Pons (tissue), 1 donor: ENCODE data around the gene MAN1C1.
"Not testable (repeated sequence)": the region's sequence is repeated elsewhere in the genome, so short reads cannot be mapped to it uniquely, and the experiment has no call there.

Source experiments
- DNase-seq: peaks from one replicate; pipeline ENCODE4 v3.0.0-alpha.2; 2016; ENCODE audit warnings: low spot score

MAN1C1 gene

DNA sequence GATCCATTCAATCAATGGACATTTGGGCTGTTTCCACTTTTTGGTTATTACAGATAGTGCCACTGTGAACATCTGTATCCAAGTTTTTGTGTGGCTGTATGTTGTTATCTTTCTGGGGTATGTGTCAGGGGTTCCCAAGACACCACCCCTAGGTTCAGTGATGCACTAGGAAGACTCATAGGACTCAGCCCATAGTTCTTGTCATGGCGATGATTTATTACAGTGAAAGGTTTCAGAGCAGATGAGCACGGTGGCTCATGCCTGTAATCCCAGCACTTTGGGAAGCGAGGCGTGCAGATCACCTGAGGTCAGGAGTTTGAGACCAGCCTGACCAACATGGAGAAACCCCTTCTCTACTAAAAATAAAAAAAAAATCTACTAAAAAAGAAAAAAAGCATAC lies 64.1 kb downstream of the MAN1C1 start:
- DNase-seq = no peak

DNA sequence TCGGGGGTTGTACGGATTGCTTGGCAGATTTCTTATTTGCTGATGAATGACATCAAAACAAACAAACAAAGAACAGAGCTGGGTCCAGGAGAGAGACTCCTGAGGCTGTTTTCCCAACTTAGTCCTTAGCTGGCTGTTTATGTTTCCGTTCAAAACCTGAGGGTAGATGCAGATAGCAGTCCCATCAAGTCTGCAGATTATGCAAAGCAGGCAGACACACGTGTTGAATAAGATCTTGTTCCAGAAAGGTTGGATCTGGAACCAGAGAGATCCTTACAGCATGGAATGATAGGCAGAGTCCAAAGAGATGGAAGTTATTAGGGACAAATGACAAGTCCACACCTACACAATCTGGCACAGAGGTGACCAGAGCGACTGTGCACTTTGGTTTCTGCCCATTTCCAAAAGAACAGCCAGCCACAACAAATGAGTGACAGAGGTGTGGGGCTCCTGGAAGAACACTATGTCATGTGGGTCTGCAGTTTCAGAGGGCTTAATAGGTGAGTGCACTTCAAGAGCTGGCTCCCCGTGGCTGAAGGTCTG lies 65.5 kb downstream of the MAN1C1 start:
- no peak for DNase-seq

DNA sequence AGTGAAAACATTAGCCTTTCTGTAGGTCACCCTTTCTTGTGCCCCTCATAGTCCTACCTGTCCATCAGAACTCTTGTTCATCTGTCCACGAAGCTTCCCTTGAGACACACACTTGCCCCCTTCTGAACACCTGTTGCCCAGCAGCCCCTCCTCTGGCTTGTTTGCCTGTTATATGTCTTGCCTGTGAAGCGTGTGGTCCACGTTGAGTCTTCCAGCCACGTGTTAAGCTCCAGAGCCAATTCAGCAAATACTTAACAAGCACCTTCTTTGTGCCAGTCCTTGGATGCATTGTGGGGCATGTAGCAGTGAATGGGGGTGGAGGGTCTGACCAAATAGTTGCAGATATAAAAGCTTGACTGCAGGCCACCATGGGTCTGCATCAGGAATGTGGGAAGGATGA lies 66.6 kb downstream of the MAN1C1 start:
- DNase-seq = no peak

DNA sequence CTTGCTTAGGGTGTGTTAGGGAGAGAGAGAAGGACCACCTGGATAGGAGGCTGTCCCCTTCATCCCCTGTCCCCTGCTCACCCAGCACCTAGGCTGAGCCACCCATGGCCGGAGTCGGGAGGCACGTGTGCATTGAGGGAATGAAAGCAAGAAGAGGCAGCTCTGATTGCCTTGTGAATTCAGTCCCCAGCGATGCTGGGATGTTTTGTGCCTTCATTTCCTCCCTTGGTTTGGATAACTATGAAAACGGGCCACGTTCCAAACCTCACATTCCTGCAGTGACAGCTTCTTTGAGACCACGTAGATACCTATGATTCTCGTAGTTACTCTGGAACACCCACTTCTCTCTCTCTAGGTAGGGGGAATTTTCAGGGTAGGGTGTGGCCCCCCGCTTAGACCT lies 67.1 kb downstream of the MAN1C1 start:
- no peak for DNase-seq

DNA sequence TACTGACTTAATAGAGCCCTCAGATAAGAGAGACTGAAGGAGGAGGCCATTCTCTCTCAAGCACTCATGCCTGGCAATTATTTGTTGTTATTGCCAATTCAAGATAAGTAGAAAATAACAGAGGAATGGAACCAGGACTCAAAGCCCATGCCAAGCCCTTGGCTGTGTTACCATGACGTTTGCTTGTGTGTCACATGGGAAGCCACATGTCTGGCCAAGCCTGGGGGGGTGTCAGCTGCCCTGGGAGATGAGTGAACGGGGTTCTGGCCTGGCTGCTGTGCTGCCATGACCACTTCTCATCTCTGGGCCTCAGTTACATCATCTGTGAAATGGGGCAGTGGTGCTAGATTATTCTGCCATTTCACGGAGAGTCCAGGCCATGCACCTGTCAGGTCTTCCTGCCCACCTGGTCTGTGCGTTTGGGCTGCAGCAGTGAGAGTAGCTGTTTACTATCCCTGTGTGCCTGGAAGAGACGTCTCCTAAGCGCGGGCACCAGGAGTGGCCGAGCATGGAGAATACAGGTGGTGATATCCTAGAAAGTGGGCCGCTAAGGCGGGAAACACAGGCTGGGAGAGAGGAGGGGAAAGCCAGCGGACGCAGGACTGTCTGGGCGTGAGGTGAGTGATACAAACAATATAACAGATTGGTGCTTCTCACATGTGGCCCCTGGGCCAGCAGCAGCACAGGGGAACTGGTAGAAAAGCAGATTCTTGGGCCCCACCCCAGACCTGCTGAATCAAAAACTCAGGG lies 67.8 kb downstream of the MAN1C1 start:
- DNase-seq = no peak

DNA sequence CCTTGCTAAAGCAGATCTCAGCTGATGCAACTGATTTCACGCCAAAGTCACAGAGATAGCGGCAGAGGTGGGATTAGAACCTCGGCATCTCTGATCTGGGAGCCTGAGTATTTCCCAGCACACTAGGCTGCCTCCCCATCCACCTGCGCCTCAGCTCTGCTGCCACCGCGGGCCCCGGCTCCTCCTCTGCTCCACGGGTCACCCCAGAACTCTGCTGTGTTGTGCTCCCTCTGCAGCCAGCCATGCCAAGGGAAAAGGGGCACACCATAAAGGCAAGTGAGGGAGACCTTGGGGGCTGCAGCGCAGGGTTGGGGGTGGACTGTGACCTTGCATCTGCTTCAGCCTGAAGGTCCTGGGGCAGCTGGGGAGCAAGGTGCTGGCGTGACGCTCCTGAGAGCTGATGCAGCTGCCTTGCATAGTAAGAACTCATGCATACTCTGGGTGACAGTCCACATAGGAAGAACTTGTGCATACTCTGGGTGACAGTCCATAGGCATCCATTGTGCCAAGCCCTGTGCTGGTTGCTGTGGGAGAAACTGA lies 68.7 kb downstream of the MAN1C1 start:
- no peak for DNase-seq

DNA sequence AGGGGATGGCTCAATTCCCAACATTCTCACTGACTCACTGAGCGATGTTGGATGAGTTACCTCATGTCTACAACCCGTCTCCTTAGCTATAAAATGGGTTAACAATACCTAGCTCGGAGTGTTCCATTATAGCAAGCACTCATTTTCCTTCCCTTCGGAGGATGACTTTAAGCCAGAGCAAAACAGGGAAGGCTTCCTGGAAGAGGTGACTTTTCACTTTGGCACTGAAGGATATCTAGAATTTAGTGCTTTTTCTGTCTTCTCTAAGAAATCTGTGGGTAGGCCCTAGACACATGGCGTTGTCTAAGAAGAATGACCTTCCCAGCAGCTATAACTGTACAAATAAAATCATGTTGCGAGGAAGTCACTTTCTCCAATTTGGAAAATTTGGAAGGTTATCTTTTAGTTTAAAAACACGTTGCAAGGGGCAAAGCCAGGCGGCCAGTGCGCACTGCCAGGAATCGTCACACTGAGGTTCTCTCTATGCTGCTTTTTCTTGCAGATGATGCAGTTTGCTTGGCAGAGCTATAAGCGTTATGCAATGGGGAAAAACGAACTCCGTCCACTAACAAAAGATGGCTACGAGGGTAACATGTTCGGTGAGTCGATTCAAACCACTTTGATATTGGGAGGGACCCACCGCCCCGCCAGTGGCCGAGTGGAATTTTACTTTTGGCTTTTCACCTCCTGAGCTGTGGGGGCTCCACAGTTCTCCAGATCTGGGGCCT lies 69.5 kb downstream of the MAN1C1 start:
- DNase-seq = no peak

DNA sequence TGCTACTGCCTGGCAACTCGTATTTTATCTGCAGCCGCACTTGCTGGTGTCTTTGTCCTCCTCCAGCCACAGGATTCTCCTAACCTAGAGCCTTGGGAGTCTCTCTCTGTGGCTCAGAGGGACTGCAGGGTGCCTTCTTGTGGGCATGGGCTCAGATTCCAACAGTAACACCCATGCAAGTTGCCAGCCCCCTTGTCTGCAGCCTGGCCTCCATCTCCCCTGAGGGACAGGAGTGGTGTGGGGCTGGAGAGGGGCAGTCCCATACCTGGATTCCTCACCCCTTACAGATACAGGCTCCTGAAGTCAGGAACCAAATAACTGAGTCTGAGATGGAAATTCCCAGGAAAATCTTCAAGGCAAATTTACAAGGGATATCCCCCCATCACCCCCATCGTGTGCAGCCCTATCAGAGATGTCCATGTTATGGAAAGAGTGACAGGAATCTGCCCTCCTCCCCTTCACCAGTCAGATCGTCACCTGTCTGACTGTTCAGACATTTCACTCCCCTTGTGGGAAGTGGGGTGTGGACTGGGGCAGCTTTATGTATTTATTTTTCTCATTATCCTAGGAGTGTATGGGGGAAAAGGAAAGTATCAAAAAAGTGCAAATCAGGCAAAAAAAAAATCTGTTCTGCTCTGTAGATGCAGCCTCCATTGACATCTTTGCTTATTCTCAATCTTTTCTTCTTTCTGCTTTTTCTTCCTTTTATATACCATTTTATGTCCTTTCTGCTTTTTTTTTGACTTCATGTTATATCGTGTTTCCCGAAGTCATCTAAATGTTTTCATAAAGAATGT lies 70.8 kb downstream of the MAN1C1 start:
- no peak for DNase-seq

DNA sequence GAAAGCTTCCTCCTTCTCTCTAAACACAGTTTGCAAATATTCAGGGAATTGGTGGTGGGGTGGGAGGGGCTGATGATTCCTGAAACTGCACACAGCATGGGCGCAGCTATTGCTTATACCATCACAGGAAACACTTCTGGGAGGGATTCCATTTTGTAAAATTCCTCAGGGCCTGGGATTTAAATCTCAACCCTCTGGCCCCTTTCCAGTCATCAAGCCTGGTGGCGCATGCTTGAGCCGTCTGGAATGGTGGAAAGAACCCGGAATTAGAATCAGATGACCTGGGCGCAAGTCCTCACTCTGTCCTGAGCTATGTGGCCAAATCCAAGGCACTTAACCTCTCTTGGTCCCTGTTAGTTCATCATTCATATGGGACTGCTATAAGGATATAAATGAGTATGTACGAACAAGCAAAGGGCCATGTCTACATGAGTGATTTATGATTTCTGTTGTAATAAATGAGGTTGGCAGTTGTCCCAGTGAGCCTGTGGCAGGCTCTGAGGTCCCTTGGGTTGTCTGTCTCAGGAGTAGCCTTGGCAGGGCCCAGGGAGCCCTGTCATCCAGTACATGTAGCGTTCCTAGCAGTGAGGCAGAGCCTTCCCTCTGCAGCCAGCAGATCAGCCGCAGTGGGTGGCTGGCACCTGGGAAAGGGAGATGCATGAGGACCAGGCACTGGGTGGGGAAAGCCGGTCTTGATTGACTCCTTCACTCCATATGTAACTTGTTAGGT lies 72.0 kb downstream of the MAN1C1 start:
- DNase-seq = no peak

DNA sequence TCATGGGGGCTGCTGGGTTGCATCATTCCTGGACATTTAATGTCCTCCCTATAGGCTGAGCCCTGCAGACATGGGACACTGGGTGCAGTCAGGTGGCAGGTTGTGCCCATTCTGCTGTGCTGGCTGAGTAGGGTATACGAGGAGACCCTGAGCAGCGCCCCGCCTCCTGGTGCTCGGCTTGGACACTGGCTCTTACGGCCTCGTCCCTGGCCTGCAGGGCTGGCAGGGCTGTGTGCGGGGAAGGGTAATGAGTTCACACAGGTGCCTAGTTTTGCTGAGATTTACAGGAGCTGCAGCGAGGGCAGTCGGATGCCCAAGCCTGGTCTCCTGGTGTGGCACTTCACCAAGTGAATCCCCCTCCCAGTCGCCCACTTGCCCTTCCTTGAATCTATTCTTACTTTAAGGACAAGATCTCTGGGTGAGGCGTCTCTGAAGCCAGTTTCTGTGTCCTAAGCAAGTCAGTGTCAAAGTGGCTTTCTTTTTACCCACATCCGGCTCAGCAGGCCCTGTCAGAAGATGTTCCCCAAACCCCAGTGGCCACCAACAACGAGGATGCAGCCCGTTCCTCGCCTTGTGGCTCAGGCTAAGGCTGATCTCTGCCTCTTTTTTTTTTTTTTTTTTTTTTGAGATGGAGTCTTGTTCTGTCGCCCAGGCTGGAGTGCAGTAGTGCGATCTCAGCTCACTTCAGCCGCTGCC lies 73.2 kb downstream of the MAN1C1 start:
- DNase-seq = no peak

DNA sequence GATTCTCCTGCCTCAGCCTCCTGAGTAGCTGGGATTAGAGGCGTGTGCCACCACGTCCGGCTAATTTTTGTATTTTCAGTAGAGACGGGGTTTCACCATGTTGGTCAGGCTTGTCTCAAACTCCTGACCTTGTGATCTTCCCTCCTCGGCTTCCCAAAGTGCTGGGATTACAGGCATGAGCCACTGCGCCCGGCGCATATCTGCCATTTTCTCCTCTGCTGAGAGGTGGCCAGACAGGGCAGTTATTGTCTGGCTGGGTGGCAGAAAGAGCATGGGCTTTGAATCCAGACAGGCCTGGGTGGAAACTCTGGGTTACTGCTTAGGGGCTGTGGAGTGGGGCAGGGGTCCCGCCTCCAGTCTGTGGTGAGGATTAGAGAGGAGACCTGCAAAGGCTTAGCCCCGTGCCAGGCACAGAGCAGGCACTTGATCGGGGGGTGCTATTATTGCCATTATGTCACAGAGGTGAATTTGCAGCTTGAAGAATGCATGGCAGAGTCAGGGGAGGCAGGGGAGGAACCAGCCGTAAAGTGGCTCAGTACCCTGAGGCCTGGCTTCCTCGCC lies 73.9 kb downstream of the MAN1C1 start:
- no peak for DNase-seq

DNA sequence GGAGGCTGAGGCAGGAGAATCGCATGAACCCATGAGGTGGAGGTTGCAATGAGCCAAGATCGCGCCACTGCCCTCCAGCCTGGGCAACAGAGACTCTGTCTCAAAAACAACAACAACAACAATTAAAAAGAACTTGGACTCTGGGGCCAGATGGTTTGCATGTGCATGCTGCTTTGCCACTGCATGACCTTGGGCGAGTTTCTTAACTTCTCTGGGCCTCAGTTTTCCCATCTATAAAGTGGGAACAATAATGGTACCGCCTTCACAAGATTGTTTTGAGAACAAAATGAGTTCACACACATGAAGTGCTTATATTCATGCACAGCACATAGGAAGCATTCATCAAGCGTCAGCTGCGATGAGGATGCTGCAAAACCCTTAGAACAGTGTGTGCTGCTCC lies 74.6 kb downstream of the MAN1C1 start:
- DNase-seq = no peak

DNA sequence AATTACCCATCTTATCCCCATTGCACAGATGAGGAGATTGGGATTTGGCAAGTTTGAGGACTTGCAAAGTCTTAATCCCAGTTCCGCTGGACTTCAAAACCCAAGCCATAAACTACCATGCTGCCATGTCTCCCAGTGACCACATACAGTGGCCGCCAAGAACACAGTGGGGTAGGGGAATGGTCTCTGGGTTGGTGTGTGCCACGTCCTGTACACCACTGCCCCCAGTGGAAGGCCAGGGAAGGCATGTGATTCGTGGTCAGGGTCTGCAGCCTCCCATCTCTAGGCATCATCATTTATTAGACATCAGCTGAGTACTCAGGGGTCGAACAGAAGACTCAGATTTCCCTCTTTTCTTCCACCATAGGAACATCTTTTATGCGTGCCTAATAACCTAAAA lies 76.0 kb downstream of the MAN1C1 start:
- DNase-seq = no peak

DNA sequence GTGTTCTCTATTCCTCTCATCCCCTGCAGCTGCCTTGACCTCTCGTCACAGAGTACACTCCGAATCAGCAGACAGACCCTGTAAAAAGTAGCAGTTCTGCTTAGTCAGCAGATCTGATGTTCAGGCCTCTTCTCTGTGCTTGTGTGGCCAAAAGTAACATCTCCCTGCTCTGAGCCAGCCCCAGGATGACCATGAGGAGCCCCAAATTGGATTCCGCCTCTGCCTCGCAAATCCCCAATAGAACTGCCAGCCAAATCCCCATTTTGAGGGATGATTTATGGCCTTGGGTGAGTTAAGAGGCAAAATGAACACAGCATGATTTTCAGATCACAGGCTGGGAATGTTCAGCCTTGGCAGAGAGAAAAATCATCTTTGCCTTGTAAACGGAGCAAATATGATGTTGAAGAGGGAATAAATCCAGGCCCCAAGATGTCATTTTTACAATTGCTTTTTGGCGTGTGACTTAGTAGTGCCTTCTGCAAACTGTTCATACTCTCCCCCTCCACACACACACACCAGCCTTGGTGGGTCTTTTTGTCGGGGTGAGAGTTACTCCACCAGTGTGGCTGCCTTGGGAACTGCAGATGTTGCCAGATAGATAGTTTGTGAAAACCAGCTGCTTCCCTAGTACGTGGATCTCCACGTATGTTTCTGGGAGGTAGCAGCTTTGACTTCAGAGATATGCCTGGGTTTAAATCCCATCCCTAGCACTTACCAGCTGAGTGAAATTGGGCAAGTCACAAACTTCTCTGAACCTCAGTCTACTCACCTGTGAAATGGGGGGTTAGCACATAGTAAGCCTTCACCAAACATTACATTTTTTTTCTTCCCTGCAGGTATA lies 77.8 kb downstream of the MAN1C1 start:
- DNase-seq = no peak

DNA sequence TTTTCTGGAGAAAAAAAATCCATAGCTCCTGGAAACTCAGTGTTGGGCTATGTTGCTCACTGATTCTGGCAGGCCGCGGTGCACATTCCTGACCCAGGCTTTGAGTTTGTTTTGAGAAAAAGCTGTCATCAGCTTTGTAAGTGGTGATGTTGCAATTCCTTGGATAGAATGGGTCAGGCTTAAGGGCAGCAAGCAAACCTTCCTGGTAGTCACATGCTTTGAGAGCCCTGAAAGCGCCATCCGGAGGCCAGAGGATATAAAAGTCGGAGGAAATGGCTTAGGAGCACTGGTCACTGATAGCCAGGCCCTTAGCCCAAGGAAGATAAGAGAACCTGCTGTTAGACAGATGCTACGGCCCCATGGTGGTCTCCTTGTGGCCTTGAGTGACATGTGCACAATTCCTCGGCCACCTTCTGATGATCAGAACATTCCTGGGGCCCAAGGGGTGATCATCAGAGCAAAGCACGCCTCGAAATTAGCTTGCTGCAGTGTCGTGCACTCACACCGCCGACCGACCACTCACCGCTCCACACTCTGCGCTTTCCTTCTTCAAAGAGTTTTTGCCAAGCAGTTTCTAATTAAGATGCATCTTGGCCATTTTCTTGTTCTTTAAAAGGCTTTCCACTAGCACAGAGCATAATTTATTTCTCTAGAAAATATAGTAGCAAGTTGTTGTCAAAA lies 78.6 kb downstream of the MAN1C1 start:
- DNase-seq = peak; percentile 63

DNA sequence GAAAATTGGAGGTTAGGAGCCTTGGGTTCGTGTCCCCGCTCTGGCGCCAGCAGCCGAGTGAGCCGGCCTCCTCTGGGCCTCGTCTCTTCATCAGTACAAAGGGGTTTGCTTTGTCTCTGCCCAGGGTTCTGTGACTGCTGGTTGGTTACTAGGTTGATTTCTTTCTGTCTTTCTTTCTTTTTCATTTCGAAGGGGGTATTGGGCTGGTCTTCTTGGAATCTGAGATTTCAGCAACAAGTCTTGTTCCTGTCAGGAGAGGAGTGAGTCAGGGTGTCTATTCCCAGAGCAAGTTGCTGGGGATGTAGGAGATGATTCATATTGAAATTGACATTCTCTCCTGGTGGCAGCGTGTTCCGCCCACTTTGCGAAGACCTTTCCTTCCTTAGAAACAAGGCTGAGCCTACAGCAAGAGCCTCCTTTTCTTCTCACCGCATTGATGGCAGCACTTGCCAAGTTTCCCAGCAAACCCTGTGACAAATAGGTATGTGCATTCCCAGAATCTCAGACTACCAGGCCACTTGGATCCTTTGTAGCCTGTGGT lies 79.2 kb downstream of the MAN1C1 start:
- no peak for DNase-seq

DNA sequence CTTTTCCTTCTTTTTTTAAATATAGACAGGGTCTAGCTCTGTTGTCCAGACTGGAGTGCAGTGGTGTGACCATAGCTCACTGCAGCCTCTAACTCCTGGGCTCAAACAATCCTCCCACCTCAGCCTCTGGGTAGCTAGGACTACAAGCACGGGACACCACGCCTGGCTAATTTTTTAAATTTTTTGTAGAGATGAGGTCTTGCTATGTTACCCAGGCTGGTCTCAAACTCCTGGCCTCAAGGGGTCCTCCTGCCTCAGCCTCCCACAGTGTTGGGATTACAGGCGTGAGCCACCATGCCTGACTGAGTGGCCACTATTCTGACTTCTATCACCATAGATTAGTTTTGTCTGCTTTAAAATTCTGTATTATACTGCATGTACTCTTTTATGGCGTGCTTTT lies 80.1 kb downstream of the MAN1C1 start:
- not testable (repeated sequence) for DNase-seq

DNA sequence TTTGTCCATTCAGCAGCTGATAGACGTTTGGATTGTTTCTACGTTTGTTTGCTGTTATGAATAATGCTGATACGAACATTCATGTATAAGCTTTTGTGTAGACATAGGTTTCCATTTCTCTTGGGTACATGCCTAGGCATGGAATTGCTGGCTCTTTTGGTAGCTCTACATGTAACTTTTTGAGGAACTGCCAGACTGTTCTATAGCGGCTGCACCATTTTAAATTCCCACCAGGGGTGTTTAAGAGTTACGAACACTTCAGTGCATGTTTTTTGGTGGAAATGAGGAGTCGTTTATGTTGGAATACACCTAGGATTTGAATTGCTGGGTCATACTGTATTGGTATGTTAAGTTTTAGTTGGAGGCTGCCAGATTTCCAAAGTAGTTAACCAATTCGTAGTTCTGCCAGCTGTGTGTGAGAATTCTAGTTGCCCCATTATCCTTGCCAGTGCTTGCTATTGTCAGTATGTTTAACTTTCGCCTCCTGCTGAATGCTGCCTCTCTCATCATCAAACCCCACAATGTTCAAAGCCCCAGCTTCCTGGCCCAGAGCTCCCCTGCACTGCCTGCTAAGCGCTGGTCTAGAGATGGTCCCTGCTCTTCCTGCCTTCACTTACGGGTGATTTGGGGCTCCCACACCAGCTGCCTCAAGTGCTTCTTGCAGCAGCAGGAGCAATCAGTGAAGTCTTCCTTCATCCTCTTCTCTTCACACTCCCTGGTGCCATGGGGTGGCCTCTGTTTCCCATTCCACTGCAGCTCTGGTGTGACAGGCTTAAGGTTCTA lies 81.0 kb downstream of the MAN1C1 start:
- DNase-seq = no peak
